H1 (cell line): ENCODE data around the gene RNASE11. TPM values are rescaled to one million over a fixed set of nuclear protein-coding genes. Genes with fewer than 3 reads are reported as not detected.

Experiments used
- CEBPB ChIP-seq: IDR thresholded peaks from 2 replicates; pipeline ENCODE4 v1.6.1; 2012; ENCODE audit warnings: low read depth, low read length
- CREB1 ChIP-seq: IDR thresholded peaks from 2 replicates; pipeline ENCODE4 v1.6.1; 2012; ENCODE audit warnings: inconsistent platforms
- CTBP2 ChIP-seq: IDR thresholded peaks from 2 replicates; pipeline ENCODE4 v1.7.0; 2011; ENCODE audit warnings: borderline replicate concordance, mild to moderate bottlenecking, moderate library complexity, mixed read lengths, low read length; ENCODE audit not compliant: insufficient read depth, insufficient read length
- EP300 ChIP-seq, 2 experiments: IDR thresholded peaks; 1 replicate in 1 of 2; 2 replicates in 1 of 2; pipeline ENCODE4 v1.6.1; 2011 to 2012; ENCODE audit warnings: low read depth in 2 of 2, low read length in 2 of 2, mild to moderate bottlenecking in 2 of 2, borderline replicate concordance in 1 of 2, inconsistent platforms in 1 of 2, moderate library complexity in 1 of 2
- FOSL1 ChIP-seq: IDR thresholded peaks from 2 replicates; pipeline ENCODE4 v1.6.1; 2011; ENCODE audit warnings: mild to moderate bottlenecking, low read depth, low read length, moderate library complexity; ENCODE audit not compliant: insufficient read depth
- KDM4A ChIP-seq: IDR thresholded peaks from one replicate; pipeline ENCODE4 v1.7.1; 2012; ENCODE audit warnings: low read depth, mild to moderate bottlenecking, moderate library complexity, low read length, inconsistent platforms; ENCODE audit not compliant: severe bottlenecking
- KDM5A ChIP-seq: fragments of 200-600 bp; IDR thresholded peaks from 2 replicates; pipeline ENCODE4 v1.7.1; 2012; ENCODE audit warnings: mild to moderate bottlenecking, low read length, inconsistent platforms, mixed read lengths
- MAFK ChIP-seq: IDR thresholded peaks from 2 replicates; pipeline ENCODE4 v1.6.1; 2012; ENCODE audit warnings: low read depth, mild to moderate bottlenecking, improper control_type of control experiment, low read length
- NANOG ChIP-seq: IDR thresholded peaks from 2 replicates; pipeline ENCODE4 v1.6.1; 2011; ENCODE audit warnings: low read length, low read depth, mild to moderate bottlenecking, inconsistent platforms; ENCODE audit not compliant: insufficient read depth, poor library complexity, severe bottlenecking
- RBBP5 ChIP-seq: IDR thresholded peaks from 2 replicates; pipeline ENCODE4 v1.7.1; 2012; ENCODE audit warnings: low read depth, mild to moderate bottlenecking, inconsistent platforms, low read length, moderate library complexity, borderline replicate concordance
- RXRA ChIP-seq: IDR thresholded peaks from 2 replicates; pipeline ENCODE4 v1.6.1; 2011; ENCODE audit warnings: low read depth, mild to moderate bottlenecking, low read length, moderate library complexity; ENCODE audit not compliant: insufficient read depth
- SAP30 ChIP-seq: fragments of 300-600 bp; sonication (generic); IDR thresholded peaks from 2 replicates; pipeline ENCODE4 v1.7.1; 2012; ENCODE audit warnings: low read length, moderate library complexity, mild to moderate bottlenecking, inconsistent platforms; ENCODE audit not compliant: insufficient read depth, insufficient replicate concordance
- SIN3A ChIP-seq, 2 experiments: IDR thresholded peaks in 1 of 2; conservative IDR thresholded peaks in 1 of 2; 2 replicates each; pipeline ENCODE4 v1.6.1; 2011 to 2012; ENCODE audit warnings: low read length in 2 of 2, improper control_type of control experiment in 1 of 2, low read depth in 1 of 2, mild to moderate bottlenecking in 1 of 2
- SIX5 ChIP-seq: IDR thresholded peaks from 2 replicates; pipeline ENCODE4 v1.6.1; 2011; ENCODE audit warnings: mild to moderate bottlenecking, low read depth, low read length
- SP2 ChIP-seq: IDR thresholded peaks from 2 replicates; pipeline ENCODE4 v1.6.1; 2012; ENCODE audit warnings: mild to moderate bottlenecking, low read length, inconsistent platforms
- SRF ChIP-seq: IDR thresholded peaks from 2 replicates; pipeline ENCODE4 v1.6.1; 2011; ENCODE audit warnings: mild to moderate bottlenecking, low read depth, low read length, moderate library complexity
- TCF12 ChIP-seq: IDR thresholded peaks from 2 replicates; pipeline ENCODE4 v1.6.1; 2011; ENCODE audit warnings: low read depth, mild to moderate bottlenecking, low read length
- TEAD4 ChIP-seq: IDR thresholded peaks from 2 replicates; pipeline ENCODE4 v1.6.1; 2012; ENCODE audit warnings: low read depth, low read length, inconsistent platforms, mixed read lengths
- polyA plus RNA-seq, 7 experiments: library from polyadenylated mRNA; depleted of rRNA in 3 of 7; stranded (reverse) in 5 of 7; unstranded in 2 of 7; fragments of >200 nt in 5 of 7; fragments of 200-250 nt in 2 of 7; gene quantifications; 1 replicate in 5 of 7; 2 replicates in 1 of 7; 4 replicates in 1 of 7; pipeline versions ENCODE4 v1.2.1 to v1.2.3, GENCODE V29; 2011 to 2013; ENCODE audit warnings: missing spikeins in 2 of 7, mixed read lengths in 2 of 7
- total RNA-seq: library from RNA; stranded (reverse); fragmentation: NEBNext Ultra II Directional; extraction: Animal tissue kit (Norgen Biotek cat#: 25700); gene quantifications from 2 replicates; pipeline ENCODE4 v1.2.1, GENCODE V29; 2021
- TF ChIP-seq, protein P1 (sequence below): IDR thresholded peaks from 2 replicates; pipeline ENCODE4 v1.6.1; 2011; ENCODE audit warnings: low read depth, mild to moderate bottlenecking, low read length; ENCODE audit not compliant: insufficient read depth
- TF ChIP-seq, protein P2 (sequence below), 3 experiments: IDR thresholded peaks; 1 replicate in 2 of 3; 2 replicates in 1 of 3; pipeline versions ENCODE4 v1.5.1 to v1.6.1; 2011; ENCODE audit warnings: low read length in 3 of 3, mild to moderate bottlenecking in 3 of 3, inconsistent platforms in 2 of 3, low read depth in 1 of 3, moderate library complexity in 1 of 3; ENCODE audit not compliant: insufficient read depth in 1 of 3; ENCODE audit errors: control extremely low read depth in 1 of 3

The RNASE11 gene
- total and polyA plus RNA-seq, 2 of the 8 experiments (the other 6 are each of a cell fraction or from before 2014, with no cell fraction given): not detected

DNA sequence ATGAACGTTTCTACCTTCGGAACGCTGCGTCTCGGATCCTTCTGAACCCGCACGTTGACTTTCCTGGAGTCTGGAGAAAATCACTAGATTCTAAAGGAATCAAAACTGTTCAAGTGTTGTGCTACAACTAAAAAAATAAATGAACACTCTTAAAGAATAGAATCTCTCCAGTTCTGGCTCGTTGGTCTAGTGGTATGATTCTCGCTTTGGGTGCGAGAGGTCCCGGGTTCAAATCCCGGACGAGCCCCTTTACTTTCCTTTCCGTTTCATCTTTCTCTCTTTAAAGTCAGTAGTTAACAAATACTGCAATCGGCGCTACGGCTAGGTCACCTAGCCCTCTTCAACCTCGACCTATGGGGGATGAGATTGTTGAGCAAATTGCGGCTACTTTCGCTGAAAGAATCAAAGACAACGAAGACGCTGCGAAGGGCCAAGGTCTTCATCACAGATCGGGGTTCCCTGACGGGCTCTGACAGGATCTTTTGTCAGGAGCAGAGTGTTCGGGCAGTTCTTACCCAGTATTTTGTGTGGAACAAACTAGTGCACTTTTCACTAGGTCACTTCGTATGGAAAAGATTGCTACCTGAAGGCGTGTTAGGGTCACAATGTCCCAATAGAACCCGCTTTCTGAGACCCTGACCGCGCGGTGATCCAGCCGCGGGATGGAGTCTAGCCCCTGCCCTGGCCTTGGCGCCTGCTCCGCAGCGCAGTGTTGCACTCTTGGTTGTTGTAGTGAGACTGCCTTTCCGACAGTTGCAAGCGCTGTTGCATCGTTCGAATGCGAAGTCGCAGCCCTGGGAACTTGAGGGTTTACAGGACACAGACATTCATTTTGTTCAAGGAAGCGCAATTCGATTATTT, 45.3 kb upstream of the RNASE11 start (continued):
- TF ChIP-seq EP300 (IDR thresholded peaks at IDR 0.05; ENCODE audit: borderline replicate concordance in 1 of 2, low read depth in 2 of 2, low read length in 2 of 2) (no peak), SP2 (no peak), SIX5 (no peak), CTBP2 (no peak), FOSL1 (no peak), TCF12 (no peak), KDM5A (no peak), SIN3A (conservative IDR thresholded peaks at IDR 0.05 in 1 of 2, IDR thresholded peaks at IDR 0.05 in 1 of 2; ENCODE audit: low read depth in 1 of 2, low read length in 2 of 2) (peak; percentile 35 to 82; a peak in 2 of 4 replicates), SAP30 (no peak), RBBP5 (peak; percentile 64), MAFK (peak; percentile 76; the same call in 1 of the 2 replicates), KDM4A (peak; percentile 42), SRF (no peak), CREB1 (0 out of 2 replicates have a peak, but pooled peaks have one; percentile 13), TEAD4 (no peak), CEBPB (peak; percentile 78), NANOG (peak; percentile 9), RXRA (no peak)
- TF ChIP-seq, protein P1, sequence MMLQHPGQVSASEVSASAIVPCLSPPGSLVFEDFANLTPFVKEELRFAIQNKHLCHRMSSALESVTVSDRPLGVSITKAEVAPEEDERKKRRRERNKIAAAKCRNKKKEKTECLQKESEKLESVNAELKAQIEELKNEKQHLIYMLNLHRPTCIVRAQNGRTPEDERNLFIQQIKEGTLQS: no peak
- TF ChIP-seq, protein P2, sequence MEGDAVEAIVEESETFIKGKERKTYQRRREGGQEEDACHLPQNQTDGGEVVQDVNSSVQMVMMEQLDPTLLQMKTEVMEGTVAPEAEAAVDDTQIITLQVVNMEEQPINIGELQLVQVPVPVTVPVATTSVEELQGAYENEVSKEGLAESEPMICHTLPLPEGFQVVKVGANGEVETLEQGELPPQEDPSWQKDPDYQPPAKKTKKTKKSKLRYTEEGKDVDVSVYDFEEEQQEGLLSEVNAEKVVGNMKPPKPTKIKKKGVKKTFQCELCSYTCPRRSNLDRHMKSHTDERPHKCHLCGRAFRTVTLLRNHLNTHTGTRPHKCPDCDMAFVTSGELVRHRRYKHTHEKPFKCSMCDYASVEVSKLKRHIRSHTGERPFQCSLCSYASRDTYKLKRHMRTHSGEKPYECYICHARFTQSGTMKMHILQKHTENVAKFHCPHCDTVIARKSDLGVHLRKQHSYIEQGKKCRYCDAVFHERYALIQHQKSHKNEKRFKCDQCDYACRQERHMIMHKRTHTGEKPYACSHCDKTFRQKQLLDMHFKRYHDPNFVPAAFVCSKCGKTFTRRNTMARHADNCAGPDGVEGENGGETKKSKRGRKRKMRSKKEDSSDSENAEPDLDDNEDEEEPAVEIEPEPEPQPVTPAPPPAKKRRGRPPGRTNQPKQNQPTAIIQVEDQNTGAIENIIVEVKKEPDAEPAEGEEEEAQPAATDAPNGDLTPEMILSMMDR (IDR thresholded peaks at IDR 0.05; ENCODE audit: control extremely low read depth in 1 of 3, insufficient read depth in 1 of 3, low read depth in 1 of 3, low read length in 3 of 3): no peak
